ENCODE results near the gene SLC5A5. TPM values are rescaled to one million over a fixed set of nuclear protein-coding genes. Genes with fewer than 3 reads are reported as not detected.

Gene SLC5A5
- total and polyA plus RNA-seq, 10 of the 15 experiments (the other 5 are each of a cell fraction or from before 2014, with no cell fraction given), result 0.02 to 0.08 (median 0.05) TPM; not detected in 3

DNA sequence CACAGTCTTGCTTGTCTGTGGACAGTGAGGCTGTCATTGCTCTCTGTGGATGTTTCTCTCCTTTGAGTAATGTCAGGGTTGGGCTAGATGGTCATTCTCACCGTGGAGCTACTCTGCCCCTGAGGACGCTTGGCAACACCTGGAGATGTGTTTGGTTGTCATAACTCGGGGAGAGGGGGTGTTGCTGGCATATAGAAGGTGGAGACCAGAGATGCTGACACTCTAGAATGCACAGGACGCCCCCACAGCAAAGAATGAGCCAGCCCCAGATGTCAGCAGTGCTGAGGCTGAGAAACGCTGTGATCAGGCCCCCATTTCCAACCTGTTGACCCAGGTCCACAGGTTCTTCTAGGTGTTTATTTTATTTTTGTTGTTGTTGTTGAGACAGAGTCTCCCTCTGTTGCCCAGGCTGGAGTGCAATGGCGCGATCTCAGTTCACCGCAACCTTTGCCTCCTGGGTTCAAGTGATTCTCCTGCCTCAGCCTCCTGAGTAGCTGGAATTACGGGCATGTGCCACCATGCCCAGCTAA is 65.7 kb downstream of the SLC5A5 start:
- Histone ChIP-seq H3K4me2 (ENCODE audit: control insufficient read depth, insufficient read depth) (no peak overlapping the region), H3K79me2 (ENCODE audit: control insufficient read depth, insufficient read depth, low read length) (peaks cover 10% of the 10 kb centered on the region), H3K4me1 (ENCODE audit: control insufficient read depth, insufficient read depth, low read length) (no peaks in the 10 kb centered on the region; the same call in 1 of the 2 replicates), H3K27ac (ENCODE audit: control insufficient read depth, insufficient read depth) (no peak overlapping the region), H3K9ac (ENCODE audit: control insufficient read depth, insufficient read depth, low read length) (no peak overlapping the region), H3K9me3 (replicated peaks; ENCODE audit: control insufficient read depth, insufficient read depth, low read length) (no peaks in the 10 kb centered on the region), H3K36me3 (ENCODE audit: control insufficient read depth in 2 of 2, insufficient read depth in 2 of 2, low read length in 1 of 2) (no peaks in the 10 kb centered on the region; a peak in 1 of 4 replicates), H4K20me1 (ENCODE audit: control insufficient read depth, insufficient read depth) (no peaks in the 10 kb centered on the region), H2AFZ (ENCODE audit: control insufficient read depth, low read depth, low read length) (no peak overlapping the region), H3K27me3 (replicated peaks in 1 of 2; ENCODE audit: control insufficient read depth in 2 of 2, insufficient read depth in 2 of 2, low read length in 1 of 2) (no peaks in the 10 kb centered on the region), H3K4me3 (no peak overlapping the region)
- in situ Hi-C loops (cut with MboI) (no loop called here), intact Hi-C loops (cut with micrococcal nuclease; ENCODE audit: unreplicated experiment) (loop anchor here (10.0 kb wide), 1 partner anchor 153 kb away; no protein-coding TSS in a partner anchor)
- ChIA-PET POLR2A (interaction anchor here (1.4 kb wide), 1 partner anchor 59 kb away, joined by 9 read pairs; no protein-coding TSS in a partner anchor), SMC1A (ENCODE audit: uncharacterized antibody, unreplicated experiment) (interaction anchor here (1.0 to 4.8 kb wide), 8 partner anchors 9 to 214 kb away, joined by 3 to 90 read pairs (median 4); partner anchors contain the start of genes JAK3, RPL18A and SLC5A5), RAD21 (ENCODE audit: unreplicated experiment) (interaction anchor here (1.2 to 4.1 kb wide), 5 partner anchors 10 to 70 kb away, joined by 4 to 113 read pairs (median 9); partner anchors contain the start of gene ARRDC2), CTCF (interaction anchor here (1.0 to 11.0 kb wide), 14 partner anchors 8 to 220 kb away, joined by 3 to 302 read pairs (median 5); partner anchors contain the start of genes RPL18A and SLC5A5)
- BruUV-seq (replicated peaks), result no TSS peak
- 81% methylated on average over 9 of the region's 9 CpGs for WGBS (ENCODE audit: insufficient coverage, insufficient replicate concordance, low lambda C conversion rate, missing lambda C conversion rate)
- FAIRE-seq, result no peak
- no peak for DNase-seq (ENCODE audit: low read depth, low spot score)
- no peak for TF ChIP-seq BACH1 (IDR thresholded peaks at IDR 0.05; ENCODE audit: borderline replicate concordance)
- TF ChIP-seq, protein P1, sequence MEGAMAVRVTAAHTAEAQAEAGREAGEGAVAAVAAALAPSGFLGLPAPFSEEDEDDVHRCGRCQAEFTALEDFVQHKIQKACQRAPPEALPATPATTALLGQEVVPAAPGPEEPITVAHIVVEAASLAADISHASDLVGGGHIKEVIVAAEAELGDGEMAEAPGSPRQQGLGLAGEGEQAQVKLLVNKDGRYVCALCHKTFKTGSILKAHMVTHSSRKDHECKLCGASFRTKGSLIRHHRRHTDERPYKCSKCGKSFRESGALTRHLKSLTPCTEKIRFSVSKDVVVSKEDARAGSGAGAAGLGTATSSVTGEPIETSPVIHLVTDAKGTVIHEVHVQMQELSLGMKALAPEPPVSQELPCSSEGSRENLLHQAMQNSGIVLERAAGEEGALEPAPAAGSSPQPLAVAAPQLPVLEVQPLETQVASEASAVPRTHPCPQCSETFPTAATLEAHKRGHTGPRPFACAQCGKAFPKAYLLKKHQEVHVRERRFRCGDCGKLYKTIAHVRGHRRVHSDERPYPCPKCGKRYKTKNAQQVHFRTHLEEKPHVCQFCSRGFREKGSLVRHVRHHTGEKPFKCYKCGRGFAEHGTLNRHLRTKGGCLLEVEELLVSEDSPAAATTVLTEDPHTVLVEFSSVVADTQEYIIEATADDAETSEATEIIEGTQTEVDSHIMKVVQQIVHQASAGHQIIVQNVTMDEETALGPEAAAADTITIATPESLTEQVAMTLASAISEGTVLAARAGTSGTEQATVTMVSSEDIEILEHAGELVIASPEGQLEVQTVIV (IDR thresholded peaks at IDR 0.05; ENCODE audit: borderline replicate concordance, partially characterized antibody), result no peak
- no peak for TF ChIP-seq HDAC2 (IDR thresholded peaks at IDR 0.05)
- no peak for TF ChIP-seq CHD2 (IDR thresholded peaks at IDR 0.05; ENCODE audit: borderline replicate concordance, low read depth, low read length)
- TF ChIP-seq, protein P2, sequence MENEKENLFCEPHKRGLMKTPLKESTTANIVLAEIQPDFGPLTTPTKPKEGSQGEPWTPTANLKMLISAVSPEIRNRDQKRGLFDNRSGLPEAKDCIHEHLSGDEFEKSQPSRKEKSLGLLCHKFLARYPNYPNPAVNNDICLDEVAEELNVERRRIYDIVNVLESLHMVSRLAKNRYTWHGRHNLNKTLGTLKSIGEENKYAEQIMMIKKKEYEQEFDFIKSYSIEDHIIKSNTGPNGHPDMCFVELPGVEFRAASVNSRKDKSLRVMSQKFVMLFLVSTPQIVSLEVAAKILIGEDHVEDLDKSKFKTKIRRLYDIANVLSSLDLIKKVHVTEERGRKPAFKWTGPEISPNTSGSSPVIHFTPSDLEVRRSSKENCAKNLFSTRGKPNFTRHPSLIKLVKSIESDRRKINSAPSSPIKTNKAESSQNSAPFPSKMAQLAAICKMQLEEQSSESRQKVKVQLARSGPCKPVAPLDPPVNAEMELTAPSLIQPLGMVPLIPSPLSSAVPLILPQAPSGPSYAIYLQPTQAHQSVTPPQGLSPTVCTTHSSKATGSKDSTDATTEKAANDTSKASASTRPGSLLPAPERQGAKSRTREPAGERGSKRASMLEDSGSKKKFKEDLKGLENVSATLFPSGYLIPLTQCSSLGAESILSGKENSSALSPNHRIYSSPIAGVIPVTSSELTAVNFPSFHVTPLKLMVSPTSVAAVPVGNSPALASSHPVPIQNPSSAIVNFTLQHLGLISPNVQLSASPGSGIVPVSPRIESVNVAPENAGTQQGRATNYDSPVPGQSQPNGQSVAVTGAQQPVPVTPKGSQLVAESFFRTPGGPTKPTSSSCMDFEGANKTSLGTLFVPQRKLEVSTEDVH (IDR thresholded peaks at IDR 0.05; ENCODE audit: low read depth, partially characterized antibody), result no peak
- TF ChIP-seq, protein P3, sequence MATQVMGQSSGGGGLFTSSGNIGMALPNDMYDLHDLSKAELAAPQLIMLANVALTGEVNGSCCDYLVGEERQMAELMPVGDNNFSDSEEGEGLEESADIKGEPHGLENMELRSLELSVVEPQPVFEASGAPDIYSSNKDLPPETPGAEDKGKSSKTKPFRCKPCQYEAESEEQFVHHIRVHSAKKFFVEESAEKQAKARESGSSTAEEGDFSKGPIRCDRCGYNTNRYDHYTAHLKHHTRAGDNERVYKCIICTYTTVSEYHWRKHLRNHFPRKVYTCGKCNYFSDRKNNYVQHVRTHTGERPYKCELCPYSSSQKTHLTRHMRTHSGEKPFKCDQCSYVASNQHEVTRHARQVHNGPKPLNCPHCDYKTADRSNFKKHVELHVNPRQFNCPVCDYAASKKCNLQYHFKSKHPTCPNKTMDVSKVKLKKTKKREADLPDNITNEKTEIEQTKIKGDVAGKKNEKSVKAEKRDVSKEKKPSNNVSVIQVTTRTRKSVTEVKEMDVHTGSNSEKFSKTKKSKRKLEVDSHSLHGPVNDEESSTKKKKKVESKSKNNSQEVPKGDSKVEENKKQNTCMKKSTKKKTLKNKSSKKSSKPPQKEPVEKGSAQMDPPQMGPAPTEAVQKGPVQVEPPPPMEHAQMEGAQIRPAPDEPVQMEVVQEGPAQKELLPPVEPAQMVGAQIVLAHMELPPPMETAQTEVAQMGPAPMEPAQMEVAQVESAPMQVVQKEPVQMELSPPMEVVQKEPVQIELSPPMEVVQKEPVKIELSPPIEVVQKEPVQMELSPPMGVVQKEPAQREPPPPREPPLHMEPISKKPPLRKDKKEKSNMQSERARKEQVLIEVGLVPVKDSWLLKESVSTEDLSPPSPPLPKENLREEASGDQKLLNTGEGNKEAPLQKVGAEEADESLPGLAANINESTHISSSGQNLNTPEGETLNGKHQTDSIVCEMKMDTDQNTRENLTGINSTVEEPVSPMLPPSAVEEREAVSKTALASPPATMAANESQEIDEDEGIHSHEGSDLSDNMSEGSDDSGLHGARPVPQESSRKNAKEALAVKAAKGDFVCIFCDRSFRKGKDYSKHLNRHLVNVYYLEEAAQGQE (IDR thresholded peaks at IDR 0.05; ENCODE audit: low read depth, low read length), result no peak
- no peak for ATAC-seq
